NCI-H1092 treated with DMSO at 0.1 percent for 48 hours (cell line): ENCODE measurements around the gene MAPK1IP1L.
"Not testable (repeated sequence)": the region's sequence is repeated elsewhere in the genome, so short reads cannot be mapped to it uniquely, and the experiment has no call there.

Source experiments
- DNase-seq: peaks from one replicate; lab custom pipeline; 2025; lab: John Stamatoyannopoulos, UW

The MAPK1IP1L gene

DNA sequence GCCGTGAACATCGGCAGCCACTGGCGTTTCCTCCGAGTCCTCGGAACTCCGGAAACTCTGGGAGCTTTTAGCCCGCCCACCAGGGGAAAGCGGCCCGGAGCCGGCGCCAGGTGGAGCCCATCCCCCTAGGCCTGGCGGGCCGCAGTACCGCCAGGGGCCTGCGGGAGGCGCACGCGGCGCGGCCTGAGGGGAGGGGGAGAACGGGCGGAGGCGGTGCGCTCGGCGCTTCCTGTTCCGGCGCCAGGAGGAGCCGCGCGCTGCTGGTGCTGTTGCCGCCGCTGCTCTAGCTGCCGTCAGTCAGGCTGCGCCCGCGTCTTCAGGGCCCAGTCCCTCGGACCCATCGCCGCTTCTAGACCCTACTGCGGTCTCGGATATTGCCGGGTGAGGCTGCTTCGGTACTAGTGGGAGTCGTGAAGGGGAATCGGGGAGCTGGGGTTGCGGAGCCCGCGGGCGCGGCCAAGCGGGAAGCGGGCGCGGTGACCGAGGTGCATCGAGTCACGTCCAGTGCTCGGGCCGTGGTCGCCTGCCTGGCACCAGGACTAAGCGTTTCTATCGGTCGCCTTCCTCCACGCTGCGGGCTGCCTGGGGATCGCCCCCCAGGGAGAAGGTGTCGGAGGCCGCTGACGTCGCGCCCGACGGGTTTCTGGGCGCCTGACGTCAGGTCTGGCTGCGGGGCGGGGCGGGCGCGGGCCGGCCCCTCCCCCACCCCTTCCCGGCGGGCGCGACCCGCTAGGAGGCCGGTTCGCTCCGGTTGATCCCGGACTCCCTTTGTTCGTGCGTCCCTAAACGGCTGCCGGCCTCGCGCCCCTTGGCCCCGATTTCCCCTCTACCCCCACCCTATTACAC is at the start of gene MAPK1IP1L:
Gene MAPK1IP1L (plus strand): TSS at position 225 of the 846 bp plus-strand sequence. CDS start 10,037 bp downstream, outside the sequence.
- DNase-seq, result peak; percentile 95

DNA sequence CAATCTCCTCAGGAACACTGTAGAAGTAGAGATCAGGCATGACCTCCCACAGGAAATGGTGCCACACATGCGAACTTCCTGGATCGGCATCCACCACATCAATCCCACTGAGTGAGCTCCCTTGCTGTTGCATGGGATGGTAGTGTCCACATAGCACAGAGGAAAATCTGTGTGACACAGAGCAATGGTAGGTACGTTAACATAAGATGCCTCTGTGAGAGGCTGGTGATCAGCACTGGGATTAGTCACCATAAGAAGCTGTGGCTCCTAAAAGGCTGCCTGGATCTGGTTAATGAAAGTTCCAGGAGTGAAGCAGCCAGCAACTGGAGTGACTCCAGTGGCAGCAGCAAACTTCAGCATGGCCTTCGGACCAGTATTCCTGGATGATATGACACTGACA is 46.4 kb upstream of the MAPK1IP1L start:
- no peak for DNase-seq

DNA sequence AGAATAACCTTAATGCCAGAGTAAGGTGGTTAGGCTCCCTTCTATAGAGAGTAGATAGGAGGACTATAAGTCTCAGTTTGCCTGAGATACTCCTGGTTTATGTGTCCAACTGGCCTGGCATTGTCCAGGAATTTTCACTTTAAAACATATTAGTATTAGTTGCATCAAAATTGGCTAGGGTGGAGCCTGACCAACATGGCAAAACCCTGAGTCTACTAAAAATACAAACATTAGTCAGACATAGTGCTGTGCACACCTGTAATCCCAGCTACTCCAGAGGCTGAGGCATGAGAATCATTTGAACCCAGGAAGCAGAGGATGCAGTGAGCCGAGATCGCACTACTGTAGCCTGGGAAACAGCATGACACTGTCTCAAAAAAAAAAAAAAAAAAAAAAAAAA is 36.4 kb upstream of the MAPK1IP1L start:
- DNase-seq, result no peak

DNA sequence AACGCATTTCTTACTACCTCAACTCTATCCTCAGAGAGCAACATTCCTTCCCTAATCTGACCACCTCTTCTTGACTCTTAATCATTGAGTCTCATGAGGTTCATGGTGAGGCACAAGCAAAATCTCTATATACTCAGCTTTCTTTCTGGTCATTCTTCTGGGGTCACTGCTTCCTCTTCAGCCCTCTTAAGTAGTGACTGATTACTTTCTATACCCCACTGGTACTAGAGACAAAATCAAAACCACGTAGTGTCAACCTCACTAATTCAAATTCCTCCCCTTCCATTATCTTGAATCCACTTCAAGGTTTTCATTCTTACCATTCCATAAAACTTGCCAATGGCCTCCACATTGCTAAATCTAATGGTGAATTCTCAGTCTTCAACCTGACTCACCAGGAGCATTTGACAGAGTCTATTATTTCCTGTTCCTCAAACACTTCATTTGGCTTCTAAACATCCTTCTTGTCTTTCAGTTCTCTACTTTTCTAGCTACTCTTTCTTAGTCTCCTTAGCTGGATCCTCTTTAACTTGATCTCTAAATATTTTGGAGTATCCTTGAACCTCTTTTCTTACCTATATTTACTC is 31.4 kb upstream of the MAPK1IP1L start:
- DNase-seq, result no peak

DNA sequence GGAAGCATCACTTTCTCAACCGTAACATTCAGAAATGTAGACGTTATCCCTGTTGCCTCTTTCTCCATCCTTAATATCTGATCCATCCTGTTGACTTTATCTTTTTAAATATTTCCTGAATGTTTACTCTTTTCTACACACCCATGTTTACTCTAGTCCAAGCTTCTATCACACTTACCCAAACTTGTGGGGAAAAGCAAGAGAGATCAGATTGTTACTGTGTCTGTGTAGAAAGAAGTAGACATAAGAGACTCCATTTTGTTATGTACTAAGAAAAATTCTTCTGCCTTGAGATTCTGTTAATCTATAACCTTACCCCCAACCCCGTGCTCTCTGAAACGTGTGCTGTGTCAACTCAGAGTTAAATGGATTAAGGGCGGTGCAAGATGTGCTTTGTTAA is 27.1 kb upstream of the MAPK1IP1L start:
- DNase-seq, result not testable (repeated sequence)

DNA sequence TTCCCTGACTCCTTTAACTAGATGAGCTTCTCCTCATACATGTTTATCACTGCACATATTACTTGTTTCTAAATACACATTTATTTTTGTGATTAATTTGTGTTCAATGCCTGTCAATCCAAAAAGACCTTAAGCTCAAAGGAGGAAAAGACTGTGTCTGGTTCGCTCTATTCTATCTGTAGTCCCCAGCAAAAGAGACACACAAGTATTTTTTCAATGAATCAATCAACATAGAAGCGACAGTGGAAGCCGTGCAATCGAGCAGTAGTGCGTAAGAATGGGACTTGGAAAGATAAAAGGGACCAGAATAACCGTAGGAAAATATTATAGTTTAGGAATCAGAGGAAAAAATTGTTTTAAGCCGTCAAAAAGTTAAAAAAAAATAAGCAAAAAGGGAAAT is 25.5 kb upstream of the MAPK1IP1L start:
- DNase-seq, result peak; percentile 13

DNA sequence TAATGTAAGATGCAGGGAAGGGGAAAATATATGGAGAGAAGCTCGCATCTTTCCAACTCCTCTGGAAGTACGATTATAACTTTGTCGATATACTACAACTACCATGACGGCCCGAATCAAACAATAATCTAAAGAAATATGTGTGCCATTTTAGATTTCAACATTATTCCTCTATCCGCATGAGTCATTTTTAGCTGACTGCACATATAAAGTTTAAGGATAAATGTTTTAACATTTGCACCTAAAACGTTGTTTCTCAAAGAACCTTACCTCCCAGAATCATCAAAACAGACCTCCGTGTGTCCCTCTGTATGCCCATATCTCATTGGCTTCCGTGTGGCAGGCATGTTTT is 25.0 kb upstream of the MAPK1IP1L start:
- no peak for DNase-seq

DNA sequence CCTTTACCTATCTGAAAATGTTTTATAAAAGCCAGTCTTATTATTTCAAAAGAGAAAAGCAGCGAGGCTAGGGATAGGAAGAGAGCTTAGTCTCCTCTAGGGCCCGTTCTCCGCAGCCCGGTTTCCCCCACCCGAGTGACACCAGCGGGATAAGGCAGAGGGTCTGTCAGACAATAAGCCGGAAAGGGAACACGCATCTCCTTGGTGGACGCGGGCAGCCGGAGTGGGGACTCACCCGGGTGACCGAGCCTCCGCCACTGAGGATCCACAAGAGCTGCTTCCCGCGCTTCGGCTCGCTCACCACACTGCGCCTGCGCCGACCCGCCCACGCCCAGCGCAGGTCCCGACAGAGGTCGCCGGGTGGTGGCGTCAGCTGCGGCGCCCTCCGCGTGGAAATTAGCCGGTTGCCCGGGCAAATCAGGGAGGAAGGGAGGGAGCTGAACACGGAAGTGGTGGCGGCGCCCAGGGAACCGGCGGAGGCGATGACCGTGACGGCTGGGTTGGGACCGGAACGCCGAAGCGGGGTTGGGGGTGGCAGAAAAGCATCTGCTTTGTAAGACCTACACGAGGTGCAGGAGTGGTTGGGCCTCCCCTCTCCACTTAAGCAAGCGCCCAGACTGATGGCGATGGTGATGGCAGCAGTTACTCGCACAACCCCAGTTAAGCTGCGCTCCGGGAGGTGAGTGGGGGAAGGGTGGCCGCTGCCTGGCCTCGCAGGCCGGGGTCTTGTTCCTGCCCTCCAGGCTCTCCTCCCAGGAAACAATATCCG is 24.5 kb upstream of the MAPK1IP1L start, which contains the start of the genes SOCS4 and WDHD1:
Gene SOCS4 (plus strand): TSS at position 444 of the 769 bp plus-strand sequence. CDS start 15,806 bp downstream, outside the sequence.
Gene WDHD1 (minus strand): TSS at position 307 of the 769 bp plus-strand sequence. CDS start 312 bp downstream, outside the sequence.
- peak; percentile 97 for DNase-seq

DNA sequence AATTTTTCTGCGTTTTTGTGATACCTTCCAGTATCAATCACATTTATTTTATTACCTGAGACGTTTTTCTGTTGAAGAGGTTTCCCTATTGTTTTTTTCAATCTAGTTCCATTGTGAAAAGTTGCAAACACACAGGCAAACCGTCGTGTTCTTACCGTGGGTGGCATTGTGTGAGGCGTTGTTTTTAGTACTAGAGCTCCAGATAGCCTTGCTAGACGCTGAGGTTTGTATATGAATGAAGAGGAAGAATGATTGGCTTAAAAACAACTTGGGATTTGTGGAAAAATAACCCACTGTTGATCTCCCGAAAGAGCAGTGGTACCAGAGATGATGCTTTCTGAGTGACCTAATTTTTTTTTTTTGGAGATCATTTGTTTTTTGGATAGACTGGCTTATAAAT is 23.4 kb upstream of the MAPK1IP1L start:
- peak; percentile 33 for DNase-seq

DNA sequence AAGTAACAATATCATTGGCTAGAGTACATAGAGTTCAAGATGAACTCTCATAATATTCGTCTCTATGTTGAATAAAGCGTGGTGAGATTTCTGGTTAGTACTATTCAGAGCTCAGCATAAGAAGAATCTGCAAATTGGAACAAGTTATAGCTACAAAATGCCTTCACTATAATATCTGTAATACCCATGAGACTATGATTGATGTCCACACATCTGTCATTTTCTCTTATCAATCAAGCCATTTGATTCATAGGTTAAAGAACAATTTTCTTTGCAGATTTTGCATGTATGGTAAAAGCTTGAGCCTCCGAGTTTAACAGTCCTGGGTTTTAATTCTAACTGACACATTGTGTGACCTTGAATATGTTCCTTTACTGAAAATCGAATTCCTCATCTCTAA is 23.0 kb upstream of the MAPK1IP1L start:
- no peak for DNase-seq

DNA sequence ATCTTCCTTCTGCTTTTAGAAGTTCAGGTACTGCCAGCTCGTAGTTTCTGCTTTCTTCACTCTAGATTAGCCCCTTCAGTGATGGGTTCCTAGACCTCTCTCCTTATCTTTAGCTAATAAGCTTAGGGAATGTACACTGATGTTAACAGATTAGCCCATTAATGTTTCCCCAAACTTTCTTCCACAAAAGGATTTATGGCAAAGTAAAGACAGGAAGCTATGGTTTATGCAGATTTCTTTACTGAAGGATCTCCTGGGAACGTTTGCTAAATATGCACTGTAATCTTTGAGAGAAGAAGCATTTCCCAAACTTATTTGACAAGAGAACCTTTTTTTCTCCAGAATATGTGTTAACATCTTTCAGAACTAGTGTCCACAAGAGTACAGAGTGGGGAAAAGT is 20.3 kb upstream of the MAPK1IP1L start:
- no peak for DNase-seq

DNA sequence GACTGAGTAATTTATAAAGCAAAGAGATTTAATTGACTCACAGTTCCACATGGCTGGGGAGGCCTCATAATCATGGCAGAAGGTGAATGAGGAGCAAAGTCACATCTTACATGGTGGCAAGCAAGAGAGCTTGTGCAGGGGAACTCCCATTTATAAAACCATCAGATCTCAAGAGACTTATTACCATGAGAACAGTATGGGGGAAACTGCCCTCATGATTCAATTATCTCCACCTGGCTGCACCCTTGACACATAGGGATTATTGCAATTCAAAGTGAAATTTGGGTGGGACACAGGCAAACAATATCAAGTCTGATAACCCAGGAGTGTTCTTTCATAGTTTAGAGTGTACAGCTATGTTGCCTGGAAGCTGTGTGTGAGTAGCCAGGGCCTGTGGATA is 13.5 kb upstream of the MAPK1IP1L start:
- DNase-seq, result not testable (repeated sequence)

DNA sequence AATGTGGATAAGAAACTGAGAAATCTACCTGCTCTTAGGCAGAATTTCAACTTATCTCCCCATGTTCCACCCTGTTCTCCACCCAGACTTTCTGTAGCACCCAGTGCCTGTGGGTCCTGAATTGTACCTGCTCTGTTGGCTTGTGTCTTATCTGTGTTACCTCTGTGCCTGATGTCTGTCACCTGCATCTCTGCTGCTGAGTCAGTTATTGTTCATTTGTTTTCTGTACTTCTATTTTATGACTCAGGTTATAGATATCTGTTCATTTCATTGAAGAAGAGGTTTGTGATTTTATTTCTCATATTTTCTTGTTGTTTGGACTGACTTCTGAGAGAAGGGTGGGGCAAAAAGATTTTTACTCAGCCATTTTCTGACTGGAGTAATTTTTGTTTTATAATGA is 12.7 kb upstream of the MAPK1IP1L start:
- DNase-seq, result no peak

DNA sequence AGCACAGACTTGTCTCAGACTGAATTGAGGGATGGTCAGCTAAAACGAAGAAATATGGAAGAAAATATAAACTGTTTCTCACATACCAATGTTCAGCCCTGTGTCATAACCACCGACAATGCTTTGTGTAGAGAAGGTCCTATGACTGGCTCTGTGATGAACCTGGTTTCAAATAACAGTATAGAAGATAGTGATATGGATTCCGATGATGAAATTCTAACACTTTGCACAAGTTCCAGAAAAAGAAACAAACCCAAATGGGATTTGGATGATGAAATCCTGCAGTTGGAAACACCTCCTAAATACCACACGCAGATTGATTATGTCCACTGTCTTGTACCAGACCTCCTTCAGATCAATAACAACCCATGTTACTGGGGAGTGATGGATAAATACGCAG is 7.9 kb upstream of the MAPK1IP1L start:
- no peak for DNase-seq

DNA sequence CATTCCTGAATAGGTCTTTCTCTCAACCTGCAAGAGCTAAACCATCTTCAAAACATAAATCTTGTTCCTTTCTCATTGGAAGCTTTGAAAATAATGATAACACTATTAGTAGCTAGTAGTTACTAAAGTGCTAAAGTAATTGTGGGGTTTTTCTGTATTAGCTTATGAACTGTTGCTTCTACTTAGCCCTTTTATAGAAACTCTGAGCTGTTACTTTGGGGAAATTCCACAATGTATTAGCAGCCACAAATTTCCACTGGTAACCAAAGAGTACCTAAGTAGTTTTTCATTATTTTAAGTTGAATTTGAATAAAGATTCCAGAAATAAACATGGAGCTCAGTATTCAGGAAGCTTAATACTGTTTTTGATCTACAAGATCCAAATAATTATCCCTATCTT is 6.4 kb upstream of the MAPK1IP1L start:
- no peak for DNase-seq

DNA sequence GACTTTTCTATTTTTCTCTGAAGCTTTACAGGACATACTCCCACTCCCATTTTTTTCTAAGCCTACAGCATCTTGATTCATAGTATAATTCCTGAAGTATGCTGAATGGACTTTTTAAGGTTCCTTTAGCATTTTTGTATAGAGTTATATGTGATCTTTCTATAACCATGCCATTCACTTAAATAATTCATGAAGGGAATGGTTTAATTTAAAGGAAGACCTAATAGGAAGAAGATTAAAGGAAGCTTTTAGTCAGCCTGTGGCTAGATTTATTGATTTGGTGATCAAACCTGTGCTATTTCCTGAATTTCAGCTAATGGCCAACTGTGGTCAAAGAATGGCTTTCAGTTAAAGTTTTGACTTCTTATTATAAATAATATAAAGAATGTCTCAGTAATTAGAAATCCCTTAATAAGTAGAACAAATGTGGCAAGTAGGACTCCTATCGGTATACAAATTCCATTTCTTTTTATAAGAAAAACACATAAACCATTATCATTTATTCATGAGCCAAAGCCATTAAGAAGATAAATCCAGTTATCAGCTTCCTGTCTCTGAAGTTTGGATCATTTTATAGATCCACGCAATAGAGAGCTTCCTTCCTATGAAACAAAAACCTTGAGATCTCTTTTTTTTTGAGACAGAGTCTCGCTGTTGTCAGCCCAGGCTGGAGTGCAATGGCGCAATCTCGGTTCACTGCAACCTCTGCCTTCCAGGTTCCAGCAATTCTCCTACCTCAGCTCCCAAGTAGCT is 4.0 kb upstream of the MAPK1IP1L start:
- DNase-seq, result no peak

DNA sequence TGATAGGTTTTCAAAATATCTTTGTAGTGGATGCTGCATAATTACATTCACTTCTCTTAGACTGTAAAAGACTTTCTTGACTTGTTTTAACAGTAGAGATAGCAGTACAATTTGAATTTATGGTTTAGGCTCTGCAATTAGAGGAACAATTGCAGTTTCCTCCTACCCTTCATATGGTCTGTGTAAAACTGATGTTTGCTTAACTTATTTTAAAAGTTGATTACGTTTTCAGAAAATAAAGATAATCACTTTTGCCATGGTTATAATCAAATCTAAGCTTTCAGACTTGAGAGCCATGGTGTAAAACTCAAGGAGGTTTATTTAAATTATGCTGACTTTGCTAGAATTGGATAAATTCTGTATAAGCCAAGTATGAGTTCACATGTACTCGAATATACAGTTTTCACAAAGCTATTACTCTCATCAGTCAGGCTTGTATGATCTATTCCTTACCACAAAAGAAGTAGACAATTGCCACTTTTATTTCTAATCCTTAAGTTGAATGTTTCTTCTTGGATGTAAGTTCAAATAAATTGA is 2.5 kb upstream of the MAPK1IP1L start:
- DNase-seq, result no peak

DNA sequence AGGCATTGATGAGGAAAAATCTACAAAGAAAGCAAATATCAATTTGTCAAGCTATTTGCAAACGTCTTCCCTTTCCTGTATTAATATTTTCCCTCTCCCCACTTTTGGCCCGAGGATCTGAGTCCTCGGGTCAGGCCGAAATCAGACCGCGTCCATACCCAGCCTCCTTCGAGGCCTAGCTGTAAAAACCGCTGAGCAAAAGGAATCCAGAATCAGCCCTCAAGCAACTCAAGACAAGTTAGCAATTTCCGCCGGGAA is 353 bp upstream of the MAPK1IP1L start:
- no peak for DNase-seq

DNA sequence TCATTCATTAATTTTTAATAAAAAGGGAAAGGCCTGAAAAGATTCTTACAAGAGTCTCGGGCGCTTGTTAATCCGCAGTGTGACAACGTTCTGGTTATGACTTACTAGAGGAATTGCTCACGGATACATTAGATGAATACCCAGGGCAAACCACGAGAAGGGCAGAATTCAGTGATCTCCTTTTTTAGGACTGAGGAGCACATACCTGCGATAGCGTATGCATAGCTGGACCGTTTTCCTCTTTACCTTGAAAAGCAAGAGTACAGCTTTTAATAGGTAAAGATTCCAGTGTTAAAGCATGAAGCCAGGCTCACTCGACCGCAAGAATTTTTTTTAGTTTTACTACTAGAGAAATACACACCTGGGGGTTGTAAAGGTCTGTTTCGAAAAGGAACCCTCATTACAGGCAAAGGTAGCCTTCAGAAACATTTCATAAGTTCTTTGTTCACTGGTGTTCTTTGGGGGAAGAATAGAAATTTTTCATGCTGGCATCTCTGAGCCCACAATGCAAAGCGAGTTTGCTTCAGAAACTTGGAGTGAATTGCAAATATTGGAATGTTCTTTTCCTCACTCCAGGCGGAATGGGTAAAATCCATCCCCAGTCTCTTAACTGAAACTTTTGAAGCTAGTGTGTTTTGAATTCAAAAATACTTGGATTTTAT is 953 bp downstream of the MAPK1IP1L start:
- peak; percentile 48 for DNase-seq

DNA sequence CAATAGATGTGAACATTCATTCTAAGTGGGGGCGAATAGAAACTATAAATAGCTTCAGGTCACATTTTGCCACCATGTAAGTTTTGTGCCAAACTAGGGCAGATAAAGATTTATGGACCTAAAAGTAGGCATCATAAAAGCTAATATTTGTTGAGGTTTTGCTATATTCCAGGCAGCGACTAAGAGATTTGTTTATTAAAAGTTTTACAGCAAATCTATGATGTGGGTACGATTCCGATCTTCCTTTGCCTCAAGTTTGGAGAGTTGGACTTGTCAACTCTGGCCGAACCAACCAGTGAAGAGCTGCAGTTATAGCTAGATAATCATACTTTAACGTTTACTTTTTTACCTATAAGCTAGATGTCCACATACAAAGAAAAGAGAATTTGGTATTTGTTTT is 1.6 kb downstream of the MAPK1IP1L start:
- DNase-seq, result no peak

DNA sequence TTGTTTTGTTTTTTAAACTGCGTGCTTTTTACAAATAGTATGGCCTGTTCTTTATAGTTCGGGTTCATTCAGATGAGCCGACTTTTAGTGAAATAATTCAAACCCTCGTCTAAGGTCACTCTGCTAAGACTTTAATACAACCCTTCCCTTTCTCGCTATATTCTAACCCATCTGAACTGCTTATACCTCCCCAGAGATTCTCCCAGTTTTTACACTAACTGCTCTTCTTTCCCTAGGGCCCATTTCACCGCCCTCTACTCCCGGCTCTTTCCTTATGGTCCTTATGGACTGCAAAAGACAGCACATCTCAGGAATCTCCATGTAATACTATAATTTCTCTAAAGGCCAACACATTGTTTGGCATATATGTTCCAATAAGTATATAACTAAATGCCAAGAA is 2.1 kb downstream of the MAPK1IP1L start:
- no peak for DNase-seq
